PC-9 (cell line): ENCODE measurements around the gene GTPBP6. TPM values are rescaled to one million over a fixed set of nuclear protein-coding genes. Genes with fewer than 3 reads are reported as not detected.

ENCODE experiments used
- BruUV-seq: library from RNA; stranded (reverse); fragments of 400-500 nt; replicated peaks from 2 replicates; lab custom pipeline; 2021; lab: Mats Ljungman, UMichigan
- CTCF ChIA-PET: fragments of 300-600 bp; sonication (Branson Sonifier 250); formaldehyde crosslinking; loops from one replicate; lab custom pipeline; 2022; ENCODE audit warnings: antibody characterized with exemption; lab: Charles Lee
- POLR2A ChIA-PET: fragments of 300-600 bp; sonication (Branson Sonifier 250); formaldehyde crosslinking; loops from one replicate; lab custom pipeline; 2022; ENCODE audit warnings: antibody characterized with exemption; ENCODE audit not compliant: unreplicated experiment; lab: Charles Lee
- DNase-seq, 2 experiments: peaks; one replicate each; pipeline versions ENCODE4 v3.0.0 to v3.0.0-alpha.2; 2015 to 2022; ENCODE audit warnings: mixed read lengths in 1 of 2
- H2AFZ ChIP-seq: fragments of 200-600 bp; sonication (generic); 2 replicates; pipeline ENCODE4 v1.8.1; 2017; ENCODE audit warnings: antibody characterized with exemption
- H3F3A ChIP-seq: fragments of 200-600 bp; sonication (generic); 2 replicates; pipeline ENCODE4 v1.8.1; 2017; ENCODE audit warnings: antibody characterized with exemption, mild to moderate bottlenecking, low read depth; ENCODE audit not compliant: insufficient read depth
- H3K27ac ChIP-seq: fragments of 200-600 bp; sonication (generic); 2 replicates; pipeline ENCODE4 v1.6.1; 2016; ENCODE audit warnings: mixed run types
- H3K27me3 ChIP-seq: fragments of 200-600 bp; sonication (generic); 2 replicates; pipeline ENCODE4 v1.6.1; 2016; ENCODE audit warnings: low read depth, mixed run types; ENCODE audit not compliant: insufficient read depth
- H3K36me3 ChIP-seq: fragments of 200-600 bp; sonication (generic); 2 replicates; pipeline ENCODE4 v1.6.1; 2016; ENCODE audit warnings: low read depth, mixed run types
- H3K4me1 ChIP-seq: fragments of 200-600 bp; sonication (generic); replicated peaks from 2 replicates; pipeline ENCODE4 v1.6.1; 2016; ENCODE audit warnings: mixed run types; ENCODE audit not compliant: insufficient read depth
- H3K4me2 ChIP-seq: fragments of 200-600 bp; sonication (generic); 2 replicates; pipeline ENCODE4 v1.6.1; 2017; ENCODE audit warnings: mixed run types
- H3K4me3 ChIP-seq: fragments of 200-600 bp; sonication (generic); 2 replicates; pipeline ENCODE4 v1.6.1; 2016; ENCODE audit warnings: mixed run types
- H3K79me2 ChIP-seq: fragments of 200-600 bp; sonication (generic); 2 replicates; pipeline ENCODE4 v1.6.1; 2017; ENCODE audit warnings: low read depth, mixed run types
- H3K9me2 ChIP-seq: fragments of 200-600 bp; sonication (generic); 2 replicates; pipeline ENCODE4 v1.8.1; 2017; ENCODE audit warnings: mild to moderate bottlenecking; ENCODE audit not compliant: insufficient read depth
- H3K9me3 ChIP-seq: fragments of 200-600 bp; sonication (generic); 2 replicates; pipeline ENCODE4 v1.8.1; 2016; ENCODE audit warnings: low read depth; ENCODE audit not compliant: insufficient read depth
- H4K20me1 ChIP-seq: fragments of 200-600 bp; sonication (generic); 2 replicates; pipeline ENCODE4 v1.8.1; 2017; ENCODE audit not compliant: insufficient read depth
- EZH2 ChIP-seq: fragments of 200-600 bp; sonication (generic); IDR thresholded peaks from 2 replicates; pipeline ENCODE4 v1.8.0; 2017; ENCODE audit warnings: antibody characterized with exemption, low read depth
- intact Hi-C: fragments of 100-400 bp; cut with micrococcal nuclease; formaldehyde crosslinking; loops from one replicate; pipeline ENCODE4 v1.10.0; 2022; ENCODE audit not compliant: unreplicated experiment
- total RNA-seq: library from RNA; stranded (reverse); gene quantifications from 2 replicates; pipeline ENCODE4 v1.2.3, GENCODE V29; 2021
- TF ChIP-seq, protein P1 (sequence below): fragments of 200-600 bp; sonication (generic); conservative IDR thresholded peaks from 2 replicates; pipeline ENCODE4 v1.6.1; 2017; ENCODE audit warnings: mixed run types, antibody characterized with exemption, mild to moderate bottlenecking, moderate library complexity

The GTPBP6 gene
- total RNA-seq, 1 experiment from 2014 or later: 43.5 TPM

DNA sequence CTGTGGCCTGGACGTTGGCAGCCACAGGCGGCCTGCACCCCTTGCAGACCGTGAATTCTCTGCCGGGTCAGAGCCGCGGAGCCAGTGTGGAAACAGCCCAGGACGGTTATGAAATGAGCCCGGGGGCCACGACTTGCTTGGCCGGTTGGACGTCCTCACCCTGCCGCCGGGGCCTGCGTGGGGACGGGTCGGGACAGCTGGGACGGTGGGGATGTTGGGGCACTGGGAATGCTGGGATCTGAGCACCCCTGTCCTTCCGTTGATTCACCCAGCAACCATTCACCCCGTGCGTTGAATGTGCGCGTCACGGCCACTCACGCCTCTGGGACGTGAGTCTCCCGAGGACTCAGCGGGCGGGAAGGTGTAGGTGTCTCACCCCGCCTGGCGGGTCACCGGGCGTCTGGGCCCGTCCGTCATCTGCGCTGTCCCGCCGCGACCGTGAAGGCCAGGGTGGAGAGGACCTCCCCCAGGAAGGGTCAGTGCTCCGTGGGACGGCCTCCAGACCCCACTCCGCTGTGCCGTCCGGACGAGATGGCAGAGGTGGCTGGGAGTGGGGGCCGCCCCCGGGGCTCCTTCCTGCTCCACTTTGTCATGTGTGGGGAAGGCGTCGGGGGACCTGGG, 41.9 kb downstream of the GTPBP6 start:
- ChIA-PET POLR2A (no interaction called here), CTCF (no interaction called here)
- Histone ChIP-seq H3F3A (no peaks in the 10 kb centered on the region), H3K4me1 (no peaks in the 10 kb centered on the region; the same call in 1 of the 2 replicates), H3K27me3 (no peaks in the 10 kb centered on the region), H3K36me3 (no peaks in the 10 kb centered on the region), H3K4me2 (peak overlapping the region; percentile 88), H3K9me2 (no peaks in the 10 kb centered on the region), H3K9me3 (no peaks in the 10 kb centered on the region), H3K79me2 (no peaks in the 10 kb centered on the region), H4K20me1 (no peaks in the 10 kb centered on the region), H3K27ac (no peak overlapping the region), H2AFZ (peak overlapping the region; percentile 90), H3K4me3 (peak overlapping the region; percentile 62)
- DNase-seq: peak; percentile 49 to 52
- TF ChIP-seq, protein P1, sequence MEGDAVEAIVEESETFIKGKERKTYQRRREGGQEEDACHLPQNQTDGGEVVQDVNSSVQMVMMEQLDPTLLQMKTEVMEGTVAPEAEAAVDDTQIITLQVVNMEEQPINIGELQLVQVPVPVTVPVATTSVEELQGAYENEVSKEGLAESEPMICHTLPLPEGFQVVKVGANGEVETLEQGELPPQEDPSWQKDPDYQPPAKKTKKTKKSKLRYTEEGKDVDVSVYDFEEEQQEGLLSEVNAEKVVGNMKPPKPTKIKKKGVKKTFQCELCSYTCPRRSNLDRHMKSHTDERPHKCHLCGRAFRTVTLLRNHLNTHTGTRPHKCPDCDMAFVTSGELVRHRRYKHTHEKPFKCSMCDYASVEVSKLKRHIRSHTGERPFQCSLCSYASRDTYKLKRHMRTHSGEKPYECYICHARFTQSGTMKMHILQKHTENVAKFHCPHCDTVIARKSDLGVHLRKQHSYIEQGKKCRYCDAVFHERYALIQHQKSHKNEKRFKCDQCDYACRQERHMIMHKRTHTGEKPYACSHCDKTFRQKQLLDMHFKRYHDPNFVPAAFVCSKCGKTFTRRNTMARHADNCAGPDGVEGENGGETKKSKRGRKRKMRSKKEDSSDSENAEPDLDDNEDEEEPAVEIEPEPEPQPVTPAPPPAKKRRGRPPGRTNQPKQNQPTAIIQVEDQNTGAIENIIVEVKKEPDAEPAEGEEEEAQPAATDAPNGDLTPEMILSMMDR: no peak
- TF ChIP-seq EZH2: no peak
- BruUV-seq: TSS peak; percentile 52
- intact Hi-C loops: no loop called here

DNA sequence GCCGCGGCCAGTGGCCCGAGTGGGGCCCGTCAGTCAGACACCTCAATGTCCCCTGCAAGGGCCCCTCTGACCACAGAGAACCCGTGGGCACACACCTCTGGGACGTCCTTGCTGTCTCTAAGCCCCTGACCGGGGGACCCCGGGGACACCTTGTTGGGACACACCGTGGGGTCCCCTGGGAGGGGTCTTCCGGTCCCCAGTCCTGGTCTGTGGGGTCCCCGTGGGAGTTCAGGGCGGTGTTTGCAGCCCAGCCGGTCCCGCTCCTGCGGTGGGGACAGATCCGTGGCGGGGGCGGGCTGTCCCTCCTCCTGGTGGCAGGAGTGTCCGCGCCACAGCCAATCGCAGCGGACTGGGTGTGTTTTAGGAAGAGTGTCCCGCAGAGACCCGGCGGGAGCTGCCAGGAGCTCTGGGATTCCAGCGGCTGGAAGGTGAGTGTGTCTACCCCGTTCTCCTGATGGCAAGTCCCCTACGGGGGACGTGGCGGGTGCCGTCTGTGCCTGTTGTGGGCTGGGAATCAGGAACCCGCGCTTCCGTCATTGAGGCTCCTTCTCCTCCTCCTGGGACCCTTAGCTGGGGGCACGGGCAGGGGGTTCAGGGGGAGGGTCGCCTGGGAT, 42.5 kb downstream of the GTPBP6 start:
- no peaks in the 10 kb centered on the region for H4K20me1 ChIP-seq
- no TSS peak for BruUV-seq
- no peak overlapping the region for H3K27ac ChIP-seq
- no peaks in the 10 kb centered on the region for H3K9me3 ChIP-seq
- ChIA-PET CTCF (no interaction called here), POLR2A (no interaction called here)
- H3F3A ChIP-seq: no peaks in the 10 kb centered on the region
- H3K4me3 ChIP-seq: peak overlapping the region; percentile 62
- peak overlapping the region; percentile 90 for H2AFZ ChIP-seq
- intact Hi-C loops: no loop called here
- no peaks in the 10 kb centered on the region for H3K27me3 ChIP-seq
- H3K36me3 ChIP-seq: no peaks in the 10 kb centered on the region
- TF ChIP-seq EZH2: no peak
- TF ChIP-seq, protein P1: no peak
- H3K79me2 ChIP-seq: no peaks in the 10 kb centered on the region
- DNase-seq: peak; percentile 55 to 63
- no peaks in the 10 kb centered on the region; the same call in 1 of the 2 replicates for H3K4me1 ChIP-seq
- H3K4me2 ChIP-seq: peak overlapping the region; percentile 88
- H3K9me2 ChIP-seq: no peaks in the 10 kb centered on the region

DNA sequence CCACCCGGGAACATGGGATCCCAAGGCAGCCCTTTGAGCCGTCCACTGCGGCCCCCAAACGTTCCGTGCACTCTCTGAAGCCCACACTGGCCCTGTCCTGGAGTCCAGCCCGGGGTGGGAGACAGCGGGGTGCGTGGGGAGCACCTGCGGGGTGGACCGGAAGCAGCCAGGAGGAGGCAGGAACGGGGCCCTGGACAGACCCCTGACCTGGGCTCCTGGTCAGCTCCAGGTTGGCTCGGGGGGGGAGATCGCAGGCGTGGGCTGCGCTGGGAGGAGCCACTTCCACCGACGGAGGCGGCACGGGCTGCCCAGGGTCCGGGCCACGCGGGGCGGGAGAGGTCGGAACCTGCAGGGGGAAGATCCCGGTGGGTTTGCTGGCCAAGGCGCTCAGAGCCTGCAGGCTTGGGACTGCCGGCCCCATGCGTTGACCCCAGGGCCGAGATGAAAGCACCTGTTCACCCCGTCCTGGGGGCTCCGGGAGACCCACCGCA, 43.1 kb downstream of the GTPBP6 start:
- H3K79me2 ChIP-seq: no peaks in the 10 kb centered on the region
- H3K9me3 ChIP-seq: no peaks in the 10 kb centered on the region
- CTCF ChIA-PET: no interaction called here
- H3K4me1 ChIP-seq: no peaks in the 10 kb centered on the region; the same call in 1 of the 2 replicates
- no peaks in the 10 kb centered on the region for H3K9me2 ChIP-seq
- no peak for DNase-seq
- peak overlapping the region; percentile 62; the same call in 1 of the 2 replicates for H3K4me3 ChIP-seq
- no TSS peak for BruUV-seq
- H3K36me3 ChIP-seq: no peaks in the 10 kb centered on the region
- TF ChIP-seq, protein P1: no peak
- TF ChIP-seq EZH2: no peak
- H4K20me1 ChIP-seq: no peaks in the 10 kb centered on the region
- no peak overlapping the region for H2AFZ ChIP-seq
- H3F3A ChIP-seq: no peaks in the 10 kb centered on the region
- POLR2A ChIA-PET: no interaction called here
- H3K27ac ChIP-seq: no peak overlapping the region
- intact Hi-C loops: no loop called here
- H3K27me3 ChIP-seq: no peaks in the 10 kb centered on the region
- peak overlapping the region; percentile 88; the same call in 1 of the 2 replicates for H3K4me2 ChIP-seq
